K562 (cell line): ENCODE results near the gene DYRK1B. TPM values are rescaled to one million over a fixed set of nuclear protein-coding genes. Genes with fewer than 3 reads are reported as not detected.

Experiments
- CREB3 ChIP-seq: fragments of 450-650 bp; conservative IDR thresholded peaks from 2 replicates; pipeline ENCODE4 v1.6.1; 2016; ENCODE audit warnings: missing genetic modification characterization, low read depth, mild to moderate bottlenecking, missing compliant biosample characterization, moderate library complexity
- E2F8 ChIP-seq: fragments of 450-650 bp; IDR thresholded peaks from 2 replicates; pipeline ENCODE4 v1.7.1; 2018; ENCODE audit warnings: mild to moderate bottlenecking, low read depth; ENCODE audit not compliant: partially characterized antibody
- ESRRA ChIP-seq: fragments of 450-650 bp; IDR thresholded peaks from 2 replicates; pipeline ENCODE4 v1.6.1; 2014; ENCODE audit warnings: low read depth, mild to moderate bottlenecking, moderate library complexity, borderline replicate concordance
- GTF2F1 ChIP-seq: IDR thresholded peaks from 2 replicates; pipeline ENCODE4 v1.6.1; 2011; ENCODE audit warnings: low read depth, low read length, improper control_type of control experiment
- HDAC2 ChIP-seq: fragments of 450-650 bp; IDR thresholded peaks from 2 replicates; pipeline ENCODE4 v1.6.1; 2016; ENCODE audit warnings: mild to moderate bottlenecking
- HMG20A ChIP-seq: fragments of 450-650 bp; formaldehyde crosslinking; conservative IDR thresholded peaks from 2 replicates; pipeline ENCODE4 v1.4.0; 2020; ENCODE audit warnings: mild to moderate bottlenecking, mixed read lengths
- KDM5B ChIP-seq: fragments of 200-600 bp; sonication (generic); IDR thresholded peaks from 2 replicates; pipeline ENCODE4 v1.6.1; 2012; ENCODE audit warnings: low read depth, mild to moderate bottlenecking, moderate library complexity, low read length, control low read depth, inconsistent platforms; ENCODE audit not compliant: insufficient replicate concordance
- MEF2A ChIP-seq: IDR thresholded peaks from 2 replicates; pipeline ENCODE4 v1.6.1; 2011; ENCODE audit warnings: low read depth, mild to moderate bottlenecking, low read length, moderate library complexity; ENCODE audit not compliant: control insufficient read depth
- PHF20 ChIP-seq: fragments of 450-650 bp; IDR thresholded peaks from 2 replicates; pipeline ENCODE4 v1.6.1; 2018; ENCODE audit not compliant: partially characterized antibody
- PHF21A ChIP-seq: fragments of 450-650 bp; IDR thresholded peaks from 2 replicates; pipeline ENCODE4 v1.6.1; 2017; ENCODE audit warnings: low read depth, borderline replicate concordance
- SMAD1 ChIP-seq: fragments of 150-350 bp; IDR thresholded peaks from 2 replicates; pipeline ENCODE4 v1.6.1; 2014; ENCODE audit warnings: low read length, low read depth; ENCODE audit not compliant: partially characterized antibody
- SREBF1 ChIP-seq: fragments of 150-350 bp; IDR thresholded peaks from 2 replicates; pipeline ENCODE4 v1.6.1; 2014; ENCODE audit warnings: antibody characterized with exemption, low read depth, low read length, borderline replicate concordance
- TCF7 ChIP-seq: sonication (generic); IDR thresholded peaks from 2 replicates; pipeline ENCODE4 v1.6.1; 2016; ENCODE audit warnings: antibody characterized with exemption, borderline replicate concordance
- TGIF2 ChIP-seq: sonication (generic); formaldehyde crosslinking; IDR thresholded peaks from 2 replicates; pipeline ENCODE4 v1.8.1; 2022; ENCODE audit warnings: mild to moderate bottlenecking, missing genetic modification reagents, moderate library complexity
- ZBTB11 ChIP-seq, 3 experiments: fragments of 200-800 bp in 1 of 3; fragments of 250-450 bp in 1 of 3; fragments of 450-650 bp in 1 of 3; sonication (Bioruptor Pico) in 1 of 3; sonication (Bioruptor generic) in 1 of 3; formaldehyde crosslinking in 1 of 3; IDR thresholded peaks; 2 replicates each; pipeline versions ENCODE4 v1.6.1 to v1.8.0; 2016 to 2022; ENCODE audit warnings: mild to moderate bottlenecking in 2 of 3, missing genetic modification characterization in 2 of 3, missing compliant biosample characterization in 1 of 3, moderate library complexity in 1 of 3
- ZFP36 ChIP-seq: fragments of 150-350 bp; IDR thresholded peaks from 2 replicates; pipeline ENCODE4 v1.6.1; 2018; ENCODE audit warnings: low read length, low read depth; ENCODE audit not compliant: partially characterized antibody
- ZNF143 ChIP-seq: sonication (generic); formaldehyde crosslinking; IDR thresholded peaks from 2 replicates; pipeline ENCODE4 v1.9.0; 2022; ENCODE audit warnings: mild to moderate bottlenecking, missing genetic modification reagents
- ZNF77 ChIP-seq: fragments of 250-450 bp; sonication (Bioruptor Pico); IDR thresholded peaks from 2 replicates; pipeline ENCODE4 v1.5.0; 2020
- polyA plus RNA-seq, 8 experiments: library from polyadenylated mRNA; depleted of rRNA in 4 of 8; stranded (reverse) in 5 of 8; unstranded in 3 of 8; fragments of >200 nt; fragmentation: Nextera tagmentation in 2 of 8; fragmentation: Illumina TruSeq in 1 of 8; extraction: Ambion mirVana in 2 of 8; extraction: Trizol in 1 of 8; gene quantifications; 2 replicates each; pipeline versions ENCODE4 v1.2.1 to v1.2.3, GENCODE V29; 2011 to 2014; ENCODE audit warnings: inconsistent platforms in 1 of 8, missing spikeins in 1 of 8
- total RNA-seq, 7 experiments: library from RNA; depleted of rRNA in 6 of 7; stranded (reverse); fragments of >200 nt in 6 of 7; fragmentation: Illumina TruSeq in 2 of 7; extraction: Trizol in 2 of 7; gene quantifications; 2 replicates each; pipeline versions ENCODE4 v1.2.1 to v1.2.3, GENCODE V29; 2011 to 2021; ENCODE audit warnings: low replicate concordance in 1 of 7

Gene DYRK1B
- total and polyA plus RNA-seq, 9 of the 15 experiments (the other 6 are each of a cell fraction or from before 2014, with no cell fraction given) = 0.91 to 5.2 (median 1.5) TPM; not detected in 2

- TF ChIP-seq ZBTB11 (CRISPR knock-in tag; IDR thresholded peaks at IDR 0.05) (no peak), PHF21A (no peak), ESRRA (peak; percentile 33; the same call in 1 of the 2 replicates), TGIF2 (CRISPR knock-in tag) (no peak), SMAD1 (no peak), MEF2A (no peak), HDAC2 (peak; percentile 56; the same call in 1 of the 2 replicates), TCF7 (no peak), ZFP36 (no peak), E2F8 (no peak), ZNF77 (no peak), KDM5B (no peak), ZNF143 (CRISPR knock-in tag) (no peak), PHF20 (no peak), HMG20A (CRISPR knock-in tag) (no peak), GTF2F1 (no peak), SREBF1 (no peak), CREB3 (tag) (peak; percentile 70; the same call in 1 of the 2 replicates)
Observed at GRCh38 chr19:39839678-39840327, 5.8 kb upstream of the DYRK1B start (continued).
